IMR-90 (cell line): Measurements from ENCODE around the gene HLA-DOB. TPM values are rescaled to one million over a fixed set of nuclear protein-coding genes. Genes with fewer than 3 reads are reported as not detected.

ENCODE experiments used
- MXI1 ChIP-seq: IDR thresholded peaks from 2 replicates; pipeline ENCODE4 v1.6.1; 2012; ENCODE audit warnings: low read depth, mild to moderate bottlenecking, low read length, moderate library complexity, borderline replicate concordance
- NFE2L2 ChIP-seq: fragments of 150-350 bp; IDR thresholded peaks from 2 replicates; pipeline ENCODE4 v1.6.1; 2016; ENCODE audit warnings: low read depth, mild to moderate bottlenecking, low read length
- RAD21 ChIP-seq: IDR thresholded peaks from 2 replicates; pipeline ENCODE4 v1.6.1; 2012; ENCODE audit warnings: low read length, improper control_type of control experiment
- RCOR1 ChIP-seq: IDR thresholded peaks from 2 replicates; pipeline ENCODE4 v1.6.1; 2012; ENCODE audit warnings: mild to moderate bottlenecking, low read length, improper control_type of control experiment; ENCODE audit not compliant: insufficient replicate concordance
- RFX5 ChIP-seq: IDR thresholded peaks from 2 replicates; pipeline ENCODE4 v1.8.0; 2012; ENCODE audit warnings: low read depth, mild to moderate bottlenecking, low read length, moderate library complexity
- SMC3 ChIP-seq: fragments of 150-350 bp; IDR thresholded peaks from 2 replicates; pipeline ENCODE4 v1.6.1; 2016; ENCODE audit warnings: low read depth, mild to moderate bottlenecking, antibody characterized with exemption, low read length, moderate library complexity
- polyA plus RNA-seq, 3 experiments: library from polyadenylated mRNA; depleted of rRNA; stranded (reverse); fragments of >200 nt; gene quantifications; 2 replicates each; pipeline ENCODE4 v1.2.3, GENCODE V29; 2012; ENCODE audit warnings: low replicate concordance in 1 of 3
- total RNA-seq: library from RNA; depleted of rRNA; stranded (reverse); fragments of >200 nt; gene quantifications from 2 replicates; pipeline ENCODE4 v1.2.3, GENCODE V29; 2012
- TF ChIP-seq, protein P1 (sequence below): conservative IDR thresholded peaks from 2 replicates; pipeline ENCODE4 v1.5.1; 2012; ENCODE audit warnings: mild to moderate bottlenecking, low read depth, low read length, improper control_type of control experiment

The HLA-DOB gene
- total and polyA plus RNA-seq, 2 of the 4 experiments (the other 2 are of a cell fraction) = 0.36 to 2.3 TPM

DNA sequence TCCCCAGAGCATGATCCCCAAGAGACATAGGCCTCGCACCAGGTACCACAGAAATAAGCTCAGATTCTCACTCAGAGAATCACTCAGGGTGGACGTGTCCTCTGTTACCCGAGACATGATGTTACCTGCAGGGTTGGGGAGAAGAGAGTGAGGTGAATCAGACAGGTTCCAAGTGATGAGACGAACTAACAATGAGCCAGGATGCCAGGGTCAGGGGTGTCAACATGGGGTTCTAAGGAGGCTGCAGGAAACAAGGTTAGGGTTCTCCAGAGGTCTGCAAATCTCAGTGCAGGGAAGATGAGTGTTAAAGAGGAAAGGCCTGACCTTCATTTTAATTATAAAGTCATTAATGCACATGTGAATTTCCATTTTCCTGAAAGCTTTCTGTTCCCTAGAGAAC is 34.2 kb upstream of the HLA-DOB start (continued):
- TF ChIP-seq, protein P1, sequence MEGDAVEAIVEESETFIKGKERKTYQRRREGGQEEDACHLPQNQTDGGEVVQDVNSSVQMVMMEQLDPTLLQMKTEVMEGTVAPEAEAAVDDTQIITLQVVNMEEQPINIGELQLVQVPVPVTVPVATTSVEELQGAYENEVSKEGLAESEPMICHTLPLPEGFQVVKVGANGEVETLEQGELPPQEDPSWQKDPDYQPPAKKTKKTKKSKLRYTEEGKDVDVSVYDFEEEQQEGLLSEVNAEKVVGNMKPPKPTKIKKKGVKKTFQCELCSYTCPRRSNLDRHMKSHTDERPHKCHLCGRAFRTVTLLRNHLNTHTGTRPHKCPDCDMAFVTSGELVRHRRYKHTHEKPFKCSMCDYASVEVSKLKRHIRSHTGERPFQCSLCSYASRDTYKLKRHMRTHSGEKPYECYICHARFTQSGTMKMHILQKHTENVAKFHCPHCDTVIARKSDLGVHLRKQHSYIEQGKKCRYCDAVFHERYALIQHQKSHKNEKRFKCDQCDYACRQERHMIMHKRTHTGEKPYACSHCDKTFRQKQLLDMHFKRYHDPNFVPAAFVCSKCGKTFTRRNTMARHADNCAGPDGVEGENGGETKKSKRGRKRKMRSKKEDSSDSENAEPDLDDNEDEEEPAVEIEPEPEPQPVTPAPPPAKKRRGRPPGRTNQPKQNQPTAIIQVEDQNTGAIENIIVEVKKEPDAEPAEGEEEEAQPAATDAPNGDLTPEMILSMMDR = no peak
- no peak for TF ChIP-seq RAD21
- no peak for TF ChIP-seq NFE2L2
- no peak for TF ChIP-seq RFX5
- TF ChIP-seq SMC3 = no peak
- TF ChIP-seq MXI1 = no peak
- no peak for TF ChIP-seq RCOR1
